ENCODE data around the gene C1orf174. TPM values are rescaled to one million over a fixed set of nuclear protein-coding genes. Genes with fewer than 3 reads are reported as not detected.

The C1orf174 gene
- total RNA-seq, 1 experiment from 2014 or later: 21.1 TPM

- Mint-ChIP-seq H3K27me3 (ENCODE audit: unreplicated experiment) (no peaks in the 10 kb centered on the region), H3K9me3 (ENCODE audit: low read depth, unreplicated experiment) (no peaks in the 10 kb centered on the region), H3K27ac (ENCODE audit: unreplicated experiment) (no peak overlapping the region), H3K36me3 (ENCODE audit: insufficient read depth, unreplicated experiment) (peaks cover 28% of the 10 kb centered on the region), H3K4me1 (ENCODE audit: low read depth, unreplicated experiment) (no peaks in the 10 kb centered on the region), H3K4me3 (ENCODE audit: low read depth, unreplicated experiment) (no peak overlapping the region)
- no TSS peak for BruUV-seq (replicated peaks)
- DNase-seq: no peak
- TF ChIP-seq CTCF (IDR thresholded peaks at IDR 0.05; ENCODE audit: unreplicated experiment): no peak
- intact Hi-C loops (cut with micrococcal nuclease; ENCODE audit: unreplicated experiment): no loop called here
- CTCF ChIA-PET: interaction anchor here (1.0 kb wide), 1 partner anchor 16 kb away, joined by 3 read pairs; no protein-coding TSS in a partner anchor
Observed at GRCh38 chr1:3895951-3896325, 4.1 kb downstream of the C1orf174 start.

DNA sequence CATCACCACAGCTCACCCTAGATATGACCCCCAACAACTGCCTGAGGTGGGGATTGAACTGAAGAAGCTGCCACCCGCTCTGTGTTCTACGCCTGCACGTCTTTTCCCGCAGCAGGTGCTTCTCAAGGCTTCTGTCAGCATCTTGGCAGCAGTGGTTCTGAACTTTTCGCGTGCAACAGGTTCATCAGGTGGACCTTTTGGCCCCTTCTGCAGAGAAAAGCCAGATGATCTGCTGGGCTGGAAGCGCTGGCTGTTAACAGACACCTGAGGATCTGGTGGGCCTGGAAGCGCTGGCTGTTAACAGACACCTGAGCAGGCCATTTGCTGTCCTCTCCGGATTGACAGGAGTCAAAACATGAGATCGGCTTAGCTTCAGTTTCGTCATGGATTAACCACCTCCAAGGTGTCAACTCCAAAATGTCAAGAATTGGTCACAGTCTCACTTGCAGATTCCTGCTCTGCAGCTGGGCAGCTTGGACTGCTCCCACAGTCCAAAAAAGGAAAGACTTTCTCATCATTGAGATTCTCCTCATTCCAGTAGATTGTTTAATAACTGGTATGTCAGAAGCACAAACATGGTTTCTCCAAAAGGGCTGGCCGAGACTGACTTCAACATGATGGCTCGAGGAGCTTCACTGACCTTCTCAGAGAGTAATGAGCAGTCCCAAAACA lies 4.7 kb downstream of the C1orf174 start:
- Mint-ChIP-seq H3K27ac (ENCODE audit: unreplicated experiment) (no peak overlapping the region), H3K9me3 (ENCODE audit: low read depth, unreplicated experiment) (no peaks in the 10 kb centered on the region), H3K36me3 (ENCODE audit: insufficient read depth, unreplicated experiment) (peaks cover 23% of the 10 kb centered on the region), H3K4me3 (ENCODE audit: low read depth, unreplicated experiment) (no peak overlapping the region), H3K4me1 (ENCODE audit: low read depth, unreplicated experiment) (no peaks in the 10 kb centered on the region), H3K27me3 (ENCODE audit: unreplicated experiment) (no peaks in the 10 kb centered on the region)
- no TSS peak for BruUV-seq (replicated peaks)
- intact Hi-C loops (cut with micrococcal nuclease; ENCODE audit: unreplicated experiment): no loop called here
- no peak for DNase-seq
- CTCF ChIA-PET: interaction anchor here (1.0 kb wide), 1 partner anchor 16 kb away, joined by 3 read pairs; no protein-coding TSS in a partner anchor
- no peak for TF ChIP-seq CTCF (IDR thresholded peaks at IDR 0.05; ENCODE audit: unreplicated experiment)

GRCh38 chr1:3894626-3895278 lies 5.3 kb downstream of the C1orf174 start:
- DNase-seq: no peak
- no peaks in the 10 kb centered on the region for H3K9me3 Mint-ChIP-seq (ENCODE audit: low read depth, unreplicated experiment)
- H3K27me3 Mint-ChIP-seq (ENCODE audit: unreplicated experiment): no peaks in the 10 kb centered on the region
- H3K4me1 Mint-ChIP-seq (ENCODE audit: low read depth, unreplicated experiment): no peaks in the 10 kb centered on the region
- TF ChIP-seq CTCF (IDR thresholded peaks at IDR 0.05; ENCODE audit: unreplicated experiment): no peak
- H3K27ac Mint-ChIP-seq (ENCODE audit: unreplicated experiment): no peak overlapping the region
- no TSS peak for BruUV-seq (replicated peaks)
- H3K4me3 Mint-ChIP-seq (ENCODE audit: low read depth, unreplicated experiment): no peak overlapping the region
- CTCF ChIA-PET: no interaction called here
- intact Hi-C loops (cut with micrococcal nuclease; ENCODE audit: unreplicated experiment): no loop called here
- H3K36me3 Mint-ChIP-seq (ENCODE audit: insufficient read depth, unreplicated experiment): peaks cover 16% of the 10 kb centered on the region

DNA sequence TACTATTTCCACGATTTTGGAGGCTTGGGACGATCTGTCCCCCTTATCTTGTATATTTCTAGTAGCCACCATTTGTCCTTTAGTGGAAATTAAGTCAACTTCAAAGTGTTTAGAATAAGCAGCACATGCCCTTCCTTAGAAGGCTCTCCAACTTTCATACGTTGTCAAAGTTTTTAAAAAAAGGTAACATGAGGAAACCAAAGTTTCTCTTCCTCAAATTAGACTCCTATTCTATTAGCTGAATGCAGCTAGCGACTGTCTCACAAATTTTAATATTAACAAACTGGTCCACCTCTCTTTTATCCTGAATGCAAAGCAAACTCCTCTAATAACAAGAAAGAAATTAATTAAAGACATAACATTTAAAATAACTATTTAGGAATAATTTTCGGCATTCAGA lies 6.9 kb downstream of the C1orf174 start:
- no peaks in the 10 kb centered on the region for H3K4me1 Mint-ChIP-seq (ENCODE audit: low read depth, unreplicated experiment)
- H3K27me3 Mint-ChIP-seq (ENCODE audit: unreplicated experiment): no peaks in the 10 kb centered on the region
- no peak for TF ChIP-seq CTCF (IDR thresholded peaks at IDR 0.05; ENCODE audit: unreplicated experiment)
- no peak overlapping the region for H3K4me3 Mint-ChIP-seq (ENCODE audit: low read depth, unreplicated experiment)
- CTCF ChIA-PET: no interaction called here
- DNase-seq: no peak
- H3K9me3 Mint-ChIP-seq (ENCODE audit: low read depth, unreplicated experiment): no peaks in the 10 kb centered on the region
- peaks cover 10% of the 10 kb centered on the region for H3K36me3 Mint-ChIP-seq (ENCODE audit: insufficient read depth, unreplicated experiment)
- no peak overlapping the region for H3K27ac Mint-ChIP-seq (ENCODE audit: unreplicated experiment)
- BruUV-seq (replicated peaks): no TSS peak
- intact Hi-C loops (cut with micrococcal nuclease; ENCODE audit: unreplicated experiment): no loop called here

All from Calu3 (cell line).